K562 (cell line): ENCODE results near the gene TFPT. TPM values are rescaled to one million over a fixed set of nuclear protein-coding genes. Genes with fewer than 3 reads are reported as not detected.

ENCODE experiments used
- CAMTA2 ChIP-seq: fragments of 250-450 bp; sonication (Bioruptor Pico); conservative IDR thresholded peaks from 2 replicates; pipeline ENCODE4 v1.5.1; 2022
- GATA2 ChIP-seq: sonication (generic); formaldehyde crosslinking; IDR thresholded peaks from 2 replicates; pipeline ENCODE4 v1.4.0; 2020; ENCODE audit warnings: mild to moderate bottlenecking, missing genetic modification reagents
- HLTF ChIP-seq: fragments of 450-650 bp; IDR thresholded peaks from 2 replicates; pipeline ENCODE4 v1.6.1; 2016
- KLF13 ChIP-seq: fragments of 450-650 bp; IDR thresholded peaks from 2 replicates; pipeline ENCODE4 v1.6.1; 2016; ENCODE audit warnings: missing genetic modification characterization, low read depth, mild to moderate bottlenecking, missing compliant biosample characterization, moderate library complexity, borderline replicate concordance
- KLF16 ChIP-seq: IDR thresholded peaks from 2 replicates; pipeline ENCODE4 v1.6.1; 2016; ENCODE audit warnings: antibody characterized with exemption
- MBD2 ChIP-seq: sonication (generic); IDR thresholded peaks from 2 replicates; pipeline ENCODE4 v1.6.1; 2016; ENCODE audit warnings: low read depth, borderline replicate concordance
- POLR2AphosphoS5 ChIP-seq: IDR thresholded peaks from 2 replicates; pipeline ENCODE4 v1.6.1; 2011; ENCODE audit warnings: mild to moderate bottlenecking, low read depth, low read length, moderate library complexity; ENCODE audit not compliant: control insufficient read depth, insufficient read depth
- SIX5 ChIP-seq, 2 experiments: IDR thresholded peaks; 2 replicates each; pipeline ENCODE4 v1.6.1; 2011; ENCODE audit warnings: low read length in 2 of 2, borderline replicate concordance in 1 of 2, low read depth in 1 of 2, mild to moderate bottlenecking in 1 of 2, moderate library complexity in 1 of 2; ENCODE audit not compliant: insufficient read depth in 1 of 2
- XRCC3 ChIP-seq: fragments of 450-650 bp; IDR thresholded peaks from 2 replicates; pipeline ENCODE4 v1.6.1; 2017; ENCODE audit warnings: mild to moderate bottlenecking, moderate library complexity
- ZNF12 ChIP-seq: sonication (generic); formaldehyde crosslinking; IDR thresholded peaks from 2 replicates; pipeline ENCODE4 v1.4.0; 2020; ENCODE audit warnings: mild to moderate bottlenecking, missing genetic modification reagents
- ZNF444 ChIP-seq: fragments of 250-450 bp; sonication (Bioruptor Pico); IDR thresholded peaks from 2 replicates; pipeline ENCODE4 v1.4.0; 2020; ENCODE audit warnings: mild to moderate bottlenecking, moderate library complexity
- polyA plus RNA-seq, 8 experiments: library from polyadenylated mRNA; depleted of rRNA in 4 of 8; stranded (reverse) in 5 of 8; unstranded in 3 of 8; fragments of >200 nt; fragmentation: Nextera tagmentation in 2 of 8; fragmentation: Illumina TruSeq in 1 of 8; extraction: Ambion mirVana in 2 of 8; extraction: Trizol in 1 of 8; gene quantifications; 2 replicates each; pipeline versions ENCODE4 v1.2.1 to v1.2.3, GENCODE V29; 2011 to 2014; ENCODE audit warnings: inconsistent platforms in 1 of 8, missing spikeins in 1 of 8
- total RNA-seq, 7 experiments: library from RNA; depleted of rRNA in 6 of 7; stranded (reverse); fragments of >200 nt in 6 of 7; fragmentation: Illumina TruSeq in 2 of 7; extraction: Trizol in 2 of 7; gene quantifications; 2 replicates each; pipeline versions ENCODE4 v1.2.1 to v1.2.3, GENCODE V29; 2011 to 2021; ENCODE audit warnings: low replicate concordance in 1 of 7
- TF ChIP-seq, protein P1 (sequence below): sonication (generic); formaldehyde crosslinking; IDR thresholded peaks from 2 replicates; pipeline ENCODE4 v1.8.0; 2022; ENCODE audit warnings: mild to moderate bottlenecking, low read depth, missing genetic modification reagents
- TF ChIP-seq, protein P2 (sequence below): fragments of 450-650 bp; IDR thresholded peaks from 2 replicates; pipeline ENCODE4 v1.6.1; 2017; ENCODE audit warnings: antibody characterized with exemption
- TF ChIP-seq, protein P3 (sequence below), 2 experiments: IDR thresholded peaks; 2 replicates each; pipeline ENCODE4 v1.6.1; 2011; ENCODE audit warnings: borderline replicate concordance in 1 of 2, control low read depth in 1 of 2, low read depth in 1 of 2, low read length in 1 of 2, mild to moderate bottlenecking in 1 of 2, mixed read lengths in 1 of 2, moderate library complexity in 1 of 2; ENCODE audit not compliant: insufficient read depth in 1 of 2, insufficient read length in 1 of 2, poor library complexity in 1 of 2, severe bottlenecking in 1 of 2; ENCODE audit errors: extremely low read depth in 1 of 2
- TF ChIP-seq, protein P4 (sequence below): sonication (generic); formaldehyde crosslinking; IDR thresholded peaks from 2 replicates; pipeline ENCODE4 v1.8.0; 2022; ENCODE audit warnings: mild to moderate bottlenecking, missing genetic modification reagents
- TF ChIP-seq, protein P5 (sequence below): sonication (generic); formaldehyde crosslinking; IDR thresholded peaks from 2 replicates; pipeline ENCODE4 v1.8.1; 2023; ENCODE audit warnings: mild to moderate bottlenecking, missing genetic modification reagents

The TFPT gene
- total and polyA plus RNA-seq, 9 of the 15 experiments (the other 6 are each of a cell fraction or from before 2014, with no cell fraction given) = 0.72 to 16.4 (median 9.2) TPM

DNA sequence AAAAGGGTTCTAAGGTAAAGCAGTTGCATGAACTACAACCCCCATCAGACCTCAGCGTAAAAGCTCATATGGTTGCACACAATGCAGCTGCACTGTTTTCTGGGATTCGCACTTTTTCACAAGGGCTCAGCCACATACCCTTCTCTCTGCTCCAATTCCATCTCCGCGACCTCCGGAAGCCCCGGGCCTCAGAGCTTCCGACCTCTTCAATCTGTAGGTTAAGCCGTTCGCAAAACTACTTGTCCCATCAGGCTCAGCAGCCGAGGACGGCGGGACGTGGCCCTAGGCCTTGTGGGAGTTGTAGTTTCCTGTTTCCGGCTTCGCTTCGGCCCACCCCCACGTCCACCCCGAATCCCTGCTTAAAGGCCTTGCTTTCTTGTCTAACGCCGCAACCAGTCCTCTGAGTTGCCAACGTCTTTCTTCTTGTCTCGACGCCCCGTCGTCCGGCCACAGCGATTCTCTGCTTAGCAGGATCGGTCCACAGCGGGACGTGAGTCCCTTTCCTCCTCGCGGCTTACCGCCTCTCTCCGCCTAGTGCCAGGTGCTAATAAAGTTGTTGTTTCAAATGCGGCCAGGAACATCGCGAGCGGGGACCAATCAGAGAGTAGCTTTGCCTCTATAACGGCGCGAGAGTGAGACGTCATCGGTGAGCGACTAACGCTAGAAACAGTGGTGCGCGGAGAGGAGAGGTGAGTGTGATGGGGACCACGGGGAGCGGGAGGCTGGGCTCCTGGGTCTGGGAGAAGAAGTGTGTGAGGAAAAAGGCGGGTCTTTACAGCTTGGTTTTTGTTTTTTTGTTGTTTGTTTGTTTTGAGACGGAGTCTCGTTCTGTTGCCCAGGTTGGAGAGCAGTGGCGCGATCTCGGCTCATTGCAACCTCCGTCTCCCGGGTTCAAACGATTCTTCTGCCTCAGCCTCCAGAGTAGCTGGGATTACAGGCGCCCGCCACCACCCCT is at the start of gene TFPT, which contains the start of gene PRPF31 (continued):
- no peak for TF ChIP-seq ZNF444 (CRISPR knock-in tag)
- no peak for TF ChIP-seq XRCC3
- TF ChIP-seq, protein P1, sequence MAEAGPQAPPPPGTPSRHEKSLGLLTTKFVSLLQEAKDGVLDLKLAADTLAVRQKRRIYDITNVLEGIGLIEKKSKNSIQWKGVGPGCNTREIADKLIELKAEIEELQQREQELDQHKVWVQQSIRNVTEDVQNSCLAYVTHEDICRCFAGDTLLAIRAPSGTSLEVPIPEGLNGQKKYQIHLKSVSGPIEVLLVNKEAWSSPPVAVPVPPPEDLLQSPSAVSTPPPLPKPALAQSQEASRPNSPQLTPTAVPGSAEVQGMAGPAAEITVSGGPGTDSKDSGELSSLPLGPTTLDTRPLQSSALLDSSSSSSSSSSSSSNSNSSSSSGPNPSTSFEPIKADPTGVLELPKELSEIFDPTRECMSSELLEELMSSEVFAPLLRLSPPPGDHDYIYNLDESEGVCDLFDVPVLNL (CRISPR knock-in tag) = no peak
- TF ChIP-seq GATA2 (CRISPR knock-in tag) = no peak
- TF ChIP-seq, protein P2, sequence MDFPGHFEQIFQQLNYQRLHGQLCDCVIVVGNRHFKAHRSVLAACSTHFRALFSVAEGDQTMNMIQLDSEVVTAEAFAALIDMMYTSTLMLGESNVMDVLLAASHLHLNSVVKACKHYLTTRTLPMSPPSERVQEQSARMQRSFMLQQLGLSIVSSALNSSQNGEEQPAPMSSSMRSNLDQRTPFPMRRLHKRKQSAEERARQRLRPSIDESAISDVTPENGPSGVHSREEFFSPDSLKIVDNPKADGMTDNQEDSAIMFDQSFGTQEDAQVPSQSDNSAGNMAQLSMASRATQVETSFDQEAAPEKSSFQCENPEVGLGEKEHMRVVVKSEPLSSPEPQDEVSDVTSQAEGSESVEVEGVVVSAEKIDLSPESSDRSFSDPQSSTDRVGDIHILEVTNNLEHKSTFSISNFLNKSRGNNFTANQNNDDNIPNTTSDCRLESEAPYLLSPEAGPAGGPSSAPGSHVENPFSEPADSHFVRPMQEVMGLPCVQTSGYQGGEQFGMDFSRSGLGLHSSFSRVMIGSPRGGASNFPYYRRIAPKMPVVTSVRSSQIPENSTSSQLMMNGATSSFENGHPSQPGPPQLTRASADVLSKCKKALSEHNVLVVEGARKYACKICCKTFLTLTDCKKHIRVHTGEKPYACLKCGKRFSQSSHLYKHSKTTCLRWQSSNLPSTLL = no peak
- 0 out of 2 replicates have a peak, but pooled peaks have one; percentile 66 for TF ChIP-seq KLF13 (tag)
- peak; percentile 81 for TF ChIP-seq POLR2AphosphoS5
- TF ChIP-seq KLF16 = no peak
- TF ChIP-seq, protein P3, sequence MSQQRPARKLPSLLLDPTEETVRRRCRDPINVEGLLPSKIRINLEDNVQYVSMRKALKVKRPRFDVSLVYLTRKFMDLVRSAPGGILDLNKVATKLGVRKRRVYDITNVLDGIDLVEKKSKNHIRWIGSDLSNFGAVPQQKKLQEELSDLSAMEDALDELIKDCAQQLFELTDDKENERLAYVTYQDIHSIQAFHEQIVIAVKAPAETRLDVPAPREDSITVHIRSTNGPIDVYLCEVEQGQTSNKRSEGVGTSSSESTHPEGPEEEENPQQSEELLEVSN (IDR thresholded peaks at IDR 0.05; ENCODE audit: borderline replicate concordance in 1 of 2, extremely low read depth in 1 of 2, insufficient read depth in 1 of 2, insufficient read length in 1 of 2, low read depth in 1 of 2, low read length in 1 of 2, poor library complexity in 1 of 2, severe bottlenecking in 1 of 2) = peak in 1 of 2 experiments; percentile 38
- TF ChIP-seq, protein P4, sequence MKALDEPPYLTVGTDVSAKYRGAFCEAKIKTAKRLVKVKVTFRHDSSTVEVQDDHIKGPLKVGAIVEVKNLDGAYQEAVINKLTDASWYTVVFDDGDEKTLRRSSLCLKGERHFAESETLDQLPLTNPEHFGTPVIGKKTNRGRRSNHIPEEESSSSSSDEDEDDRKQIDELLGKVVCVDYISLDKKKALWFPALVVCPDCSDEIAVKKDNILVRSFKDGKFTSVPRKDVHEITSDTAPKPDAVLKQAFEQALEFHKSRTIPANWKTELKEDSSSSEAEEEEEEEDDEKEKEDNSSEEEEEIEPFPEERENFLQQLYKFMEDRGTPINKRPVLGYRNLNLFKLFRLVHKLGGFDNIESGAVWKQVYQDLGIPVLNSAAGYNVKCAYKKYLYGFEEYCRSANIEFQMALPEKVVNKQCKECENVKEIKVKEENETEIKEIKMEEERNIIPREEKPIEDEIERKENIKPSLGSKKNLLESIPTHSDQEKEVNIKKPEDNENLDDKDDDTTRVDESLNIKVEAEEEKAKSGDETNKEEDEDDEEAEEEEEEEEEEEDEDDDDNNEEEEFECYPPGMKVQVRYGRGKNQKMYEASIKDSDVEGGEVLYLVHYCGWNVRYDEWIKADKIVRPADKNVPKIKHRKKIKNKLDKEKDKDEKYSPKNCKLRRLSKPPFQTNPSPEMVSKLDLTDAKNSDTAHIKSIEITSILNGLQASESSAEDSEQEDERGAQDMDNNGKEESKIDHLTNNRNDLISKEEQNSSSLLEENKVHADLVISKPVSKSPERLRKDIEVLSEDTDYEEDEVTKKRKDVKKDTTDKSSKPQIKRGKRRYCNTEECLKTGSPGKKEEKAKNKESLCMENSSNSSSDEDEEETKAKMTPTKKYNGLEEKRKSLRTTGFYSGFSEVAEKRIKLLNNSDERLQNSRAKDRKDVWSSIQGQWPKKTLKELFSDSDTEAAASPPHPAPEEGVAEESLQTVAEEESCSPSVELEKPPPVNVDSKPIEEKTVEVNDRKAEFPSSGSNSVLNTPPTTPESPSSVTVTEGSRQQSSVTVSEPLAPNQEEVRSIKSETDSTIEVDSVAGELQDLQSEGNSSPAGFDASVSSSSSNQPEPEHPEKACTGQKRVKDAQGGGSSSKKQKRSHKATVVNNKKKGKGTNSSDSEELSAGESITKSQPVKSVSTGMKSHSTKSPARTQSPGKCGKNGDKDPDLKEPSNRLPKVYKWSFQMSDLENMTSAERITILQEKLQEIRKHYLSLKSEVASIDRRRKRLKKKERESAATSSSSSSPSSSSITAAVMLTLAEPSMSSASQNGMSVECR (CRISPR knock-in tag) = peak; percentile 83
- TF ChIP-seq MBD2 = peak; percentile 96
- peak; percentile 46 for TF ChIP-seq HLTF
- no peak for TF ChIP-seq CAMTA2 (CRISPR knock-in tag)
- peak; percentile 96 to 97 for TF ChIP-seq SIX5 (IDR thresholded peaks at IDR 0.05; ENCODE audit: borderline replicate concordance in 1 of 2, insufficient read depth in 1 of 2, low read depth in 1 of 2, low read length in 2 of 2)
- TF ChIP-seq, protein P5, sequence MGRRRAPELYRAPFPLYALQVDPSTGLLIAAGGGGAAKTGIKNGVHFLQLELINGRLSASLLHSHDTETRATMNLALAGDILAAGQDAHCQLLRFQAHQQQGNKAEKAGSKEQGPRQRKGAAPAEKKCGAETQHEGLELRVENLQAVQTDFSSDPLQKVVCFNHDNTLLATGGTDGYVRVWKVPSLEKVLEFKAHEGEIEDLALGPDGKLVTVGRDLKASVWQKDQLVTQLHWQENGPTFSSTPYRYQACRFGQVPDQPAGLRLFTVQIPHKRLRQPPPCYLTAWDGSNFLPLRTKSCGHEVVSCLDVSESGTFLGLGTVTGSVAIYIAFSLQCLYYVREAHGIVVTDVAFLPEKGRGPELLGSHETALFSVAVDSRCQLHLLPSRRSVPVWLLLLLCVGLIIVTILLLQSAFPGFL (CRISPR knock-in tag) = peak; percentile 93; the same call in 1 of the 2 replicates
- peak; percentile 100 for TF ChIP-seq ZNF12 (CRISPR knock-in tag)
